GM23338 (cell line): ENCODE results near the gene GLG1. TPM values are rescaled to one million over a fixed set of nuclear protein-coding genes. Genes with fewer than 3 reads are reported as not detected.

Experiments used
- ATAC-seq: fragments of 200-7000 bp; cut with Tn5 transposase; 3 replicates; pipeline ENCODE4 v1.9.1; 2020
- DNase-seq: peaks from one replicate; pipeline ENCODE4 v3.0.0-alpha.2; 2015; ENCODE audit warnings: low spot score
- H2AFZ ChIP-seq: fragments of 200-600 bp; sonication (generic); 2 replicates; pipeline ENCODE4 v1.8.0; 2016; ENCODE audit warnings: antibody characterized with exemption, mild to moderate bottlenecking, moderate library complexity
- H3F3A ChIP-seq: fragments of 200-600 bp; sonication (generic); replicated peaks from 2 replicates; pipeline ENCODE4 v1.8.0; 2017; ENCODE audit warnings: antibody characterized with exemption, mixed run types, low read depth
- H3K27ac ChIP-seq: fragments of 200-600 bp; sonication (generic); 2 replicates; pipeline ENCODE4 v1.6.1; 2016; ENCODE audit warnings: low read depth
- H3K27me3 ChIP-seq: fragments of 200-600 bp; sonication (generic); 2 replicates; pipeline ENCODE4 v1.8.0; 2016; ENCODE audit warnings: mild to moderate bottlenecking, mixed run types, moderate library complexity; ENCODE audit not compliant: insufficient read depth
- H3K36me3 ChIP-seq: fragments of 200-600 bp; sonication (generic); 2 replicates; pipeline ENCODE4 v1.8.0; 2016; ENCODE audit warnings: mild to moderate bottlenecking; ENCODE audit not compliant: insufficient read depth
- H3K4me1 ChIP-seq: fragments of 200-600 bp; sonication (generic); 2 replicates; pipeline ENCODE4 v1.8.0; 2016; ENCODE audit warnings: mild to moderate bottlenecking, moderate library complexity; ENCODE audit not compliant: insufficient read depth
- H3K4me2 ChIP-seq: fragments of 200-600 bp; sonication (generic); 2 replicates; pipeline ENCODE4 v1.7.1; 2017; ENCODE audit warnings: mixed run types
- H3K4me3 ChIP-seq: fragments of 200-600 bp; sonication (generic); 2 replicates; pipeline ENCODE4 v1.6.1; 2016; ENCODE audit warnings: mixed run types
- H3K79me2 ChIP-seq: fragments of 200-600 bp; sonication (generic); replicated peaks from 2 replicates; pipeline ENCODE4 v1.8.0; 2017; ENCODE audit warnings: mild to moderate bottlenecking; ENCODE audit not compliant: insufficient read depth
- H3K9me2 ChIP-seq: fragments of 200-600 bp; sonication (generic); 2 replicates; pipeline ENCODE4 v1.8.0; 2017; ENCODE audit not compliant: insufficient read depth
- H4K20me1 ChIP-seq: fragments of 200-600 bp; sonication (generic); replicated peaks from 2 replicates; pipeline ENCODE4 v1.8.0; 2017; ENCODE audit warnings: mild to moderate bottlenecking; ENCODE audit not compliant: insufficient read depth
- H3K27ac Mint-ChIP-seq: 2 replicates; pipeline ENCODE4 v1.8.0; 2020; ENCODE audit warnings: inconsistent platforms, mild to moderate bottlenecking, moderate library complexity, mixed read lengths
- H3K27me3 Mint-ChIP-seq: 3 replicates; pipeline ENCODE4 v1.8.0; 2022; ENCODE audit warnings: low read depth, mild to moderate bottlenecking, moderate library complexity, mixed read lengths, inconsistent platforms; ENCODE audit not compliant: insufficient read depth, poor library complexity
- H3K36me3 Mint-ChIP-seq: 3 replicates; pipeline ENCODE4 v1.8.0; 2021; ENCODE audit warnings: low read depth, mild to moderate bottlenecking, inconsistent platforms, moderate library complexity, mixed read lengths
- H3K4me1 Mint-ChIP-seq: 3 replicates; pipeline ENCODE4 v1.8.0; 2020; ENCODE audit warnings: mild to moderate bottlenecking, inconsistent platforms, mixed read lengths
- H3K4me3 Mint-ChIP-seq: 3 replicates; pipeline ENCODE4 v1.8.0; 2021; ENCODE audit warnings: moderate library complexity, mild to moderate bottlenecking, inconsistent platforms, mixed read lengths
- H3K9me3 Mint-ChIP-seq: 3 replicates; pipeline ENCODE4 v1.8.0; 2020; ENCODE audit warnings: moderate library complexity, mild to moderate bottlenecking, inconsistent platforms, mixed read lengths
- CREB1 ChIP-seq: fragments of 250-450 bp; sonication (Bioruptor Pico); IDR thresholded peaks from 2 replicates; pipeline ENCODE4 v1.5.0; 2020; ENCODE audit warnings: low read depth, mild to moderate bottlenecking, moderate library complexity
- ETS1 ChIP-seq: IDR thresholded peaks from 2 replicates; pipeline ENCODE4 v1.6.1; 2016; ENCODE audit warnings: antibody characterized with exemption
- EZH2 ChIP-seq: fragments of 200-600 bp; sonication (generic); IDR thresholded peaks from one replicate; pipeline ENCODE4 v1.8.0; 2017; ENCODE audit warnings: antibody characterized with exemption, mild to moderate bottlenecking, low read depth; ENCODE audit not compliant: unreplicated experiment
- EZH2phosphoT487 ChIP-seq: fragments of 200-600 bp; sonication (generic); IDR thresholded peaks from one replicate; pipeline ENCODE4 v1.8.1; 2018; ENCODE audit warnings: antibody characterized with exemption; ENCODE audit not compliant: unreplicated experiment
- JUNB ChIP-seq: IDR thresholded peaks from one replicate; pipeline ENCODE4 v1.6.1; 2016; ENCODE audit warnings: antibody characterized with exemption; ENCODE audit not compliant: unreplicated experiment
- NANOG ChIP-seq: IDR thresholded peaks from 2 replicates; pipeline ENCODE4 v1.6.1; 2016; ENCODE audit warnings: antibody characterized with exemption, borderline replicate concordance
- POLR2AphosphoS5 ChIP-seq: IDR thresholded peaks from 2 replicates; pipeline ENCODE4 v1.6.1; 2016; ENCODE audit warnings: antibody characterized with exemption, low read depth
- STAT1 ChIP-seq: IDR thresholded peaks from one replicate; pipeline ENCODE4 v1.6.1; 2016; ENCODE audit warnings: antibody characterized with exemption; ENCODE audit not compliant: unreplicated experiment
- ZNF114 ChIP-seq: fragments of 250-450 bp; sonication (Bioruptor Pico); IDR thresholded peaks from 2 replicates; pipeline ENCODE4 v1.5.0; 2020; ENCODE audit warnings: mild to moderate bottlenecking, moderate library complexity
- ZNF331 ChIP-seq: fragments of 250-450 bp; sonication (Bioruptor Pico); IDR thresholded peaks from 2 replicates; pipeline ENCODE4 v1.5.0; 2020; ENCODE audit warnings: low read depth, mild to moderate bottlenecking, moderate library complexity
- ZNF462 ChIP-seq: fragments of 250-450 bp; sonication (Bioruptor Pico); IDR thresholded peaks from 2 replicates; pipeline ENCODE4 v1.5.0; 2020; ENCODE audit warnings: mild to moderate bottlenecking, moderate library complexity
- polyA plus RNA-seq: library from polyadenylated mRNA; unstranded; fragments of >200 nt; fragmentation: Nextera tagmentation; extraction: Ambion mirVana; gene quantifications from 2 replicates; pipeline ENCODE4 v1.2.1, GENCODE V29; 2016
- total RNA-seq: library from RNA; depleted of rRNA; stranded (reverse); fragments of >200 nt; shearing (Covaris generic); gene quantifications from 2 replicates; pipeline ENCODE4 v1.2.3, GENCODE V29; 2014
- TF ChIP-seq, protein P1 (sequence below), 2 experiments: fragments of 200-600 bp in 1 of 2; sonication (generic) in 1 of 2; conservative IDR thresholded peaks; 2 replicates each; pipeline versions ENCODE4 v1.5.1 to v1.6.1; 2016 to 2017; ENCODE audit warnings: antibody characterized with exemption in 2 of 2, low read depth in 2 of 2, mild to moderate bottlenecking in 2 of 2, moderate library complexity in 1 of 2
- TF ChIP-seq, protein P2 (sequence below): IDR thresholded peaks from one replicate; pipeline ENCODE4 v1.6.1; 2018; ENCODE audit warnings: antibody characterized with exemption; ENCODE audit not compliant: unreplicated experiment

Gene GLG1
- total and polyA plus RNA-seq, 2 experiments from 2014 or later: 61.2 to 211 TPM

GRCh38 chr16:74607962-74608356, 1.0 kb upstream of the GLG1 start:
- H3K4me1 Mint-ChIP-seq: peaks cover 27% of the 10 kb centered on the region
- Histone ChIP-seq H3K9me2 (no peaks in the 10 kb centered on the region), H3K36me3 (no peaks in the 10 kb centered on the region), H3F3A (no peaks in the 10 kb centered on the region), H3K4me3 (peak overlapping the region; percentile 91), H3K27ac (peak overlapping the region; percentile 87), H3K4me1 (peaks cover 33% of the 10 kb centered on the region), H3K27me3 (no peaks in the 10 kb centered on the region), H3K79me2 (peaks cover 37% of the 10 kb centered on the region), H4K20me1 (peaks cover 27% of the 10 kb centered on the region), H2AFZ (peak overlapping the region; percentile 80; the same call in 1 of the 2 replicates), H3K4me2 (peak overlapping the region; percentile 97)
- DNase-seq (peak; percentile 81), ATAC-seq (peak; percentile 65)
- H3K9me3 Mint-ChIP-seq: no peaks in the 10 kb centered on the region
- H3K36me3 Mint-ChIP-seq: no peaks in the 10 kb centered on the region; the same call in 1 of the 3 replicates
- peak overlapping the region; percentile 96 for H3K27ac Mint-ChIP-seq
- no peak for TF ChIP-seq EZH2
- no peak for TF ChIP-seq CREB1 (CRISPR knock-in tag)
- TF ChIP-seq EZH2phosphoT487: no peak
- no peak for TF ChIP-seq ZNF331 (CRISPR knock-in tag)
- no peak for TF ChIP-seq ZNF462 (CRISPR knock-in tag)
- TF ChIP-seq ZNF114 (CRISPR knock-in tag): no peak
- TF ChIP-seq, protein P1, sequence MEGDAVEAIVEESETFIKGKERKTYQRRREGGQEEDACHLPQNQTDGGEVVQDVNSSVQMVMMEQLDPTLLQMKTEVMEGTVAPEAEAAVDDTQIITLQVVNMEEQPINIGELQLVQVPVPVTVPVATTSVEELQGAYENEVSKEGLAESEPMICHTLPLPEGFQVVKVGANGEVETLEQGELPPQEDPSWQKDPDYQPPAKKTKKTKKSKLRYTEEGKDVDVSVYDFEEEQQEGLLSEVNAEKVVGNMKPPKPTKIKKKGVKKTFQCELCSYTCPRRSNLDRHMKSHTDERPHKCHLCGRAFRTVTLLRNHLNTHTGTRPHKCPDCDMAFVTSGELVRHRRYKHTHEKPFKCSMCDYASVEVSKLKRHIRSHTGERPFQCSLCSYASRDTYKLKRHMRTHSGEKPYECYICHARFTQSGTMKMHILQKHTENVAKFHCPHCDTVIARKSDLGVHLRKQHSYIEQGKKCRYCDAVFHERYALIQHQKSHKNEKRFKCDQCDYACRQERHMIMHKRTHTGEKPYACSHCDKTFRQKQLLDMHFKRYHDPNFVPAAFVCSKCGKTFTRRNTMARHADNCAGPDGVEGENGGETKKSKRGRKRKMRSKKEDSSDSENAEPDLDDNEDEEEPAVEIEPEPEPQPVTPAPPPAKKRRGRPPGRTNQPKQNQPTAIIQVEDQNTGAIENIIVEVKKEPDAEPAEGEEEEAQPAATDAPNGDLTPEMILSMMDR (conservative IDR thresholded peaks at IDR 0.05; ENCODE audit: low read depth in 2 of 2): no peak
- no peak for TF ChIP-seq POLR2AphosphoS5
- TF ChIP-seq JUNB: no peak
- TF ChIP-seq ETS1: no peak
- TF ChIP-seq STAT1: no peak
- TF ChIP-seq, protein P2, sequence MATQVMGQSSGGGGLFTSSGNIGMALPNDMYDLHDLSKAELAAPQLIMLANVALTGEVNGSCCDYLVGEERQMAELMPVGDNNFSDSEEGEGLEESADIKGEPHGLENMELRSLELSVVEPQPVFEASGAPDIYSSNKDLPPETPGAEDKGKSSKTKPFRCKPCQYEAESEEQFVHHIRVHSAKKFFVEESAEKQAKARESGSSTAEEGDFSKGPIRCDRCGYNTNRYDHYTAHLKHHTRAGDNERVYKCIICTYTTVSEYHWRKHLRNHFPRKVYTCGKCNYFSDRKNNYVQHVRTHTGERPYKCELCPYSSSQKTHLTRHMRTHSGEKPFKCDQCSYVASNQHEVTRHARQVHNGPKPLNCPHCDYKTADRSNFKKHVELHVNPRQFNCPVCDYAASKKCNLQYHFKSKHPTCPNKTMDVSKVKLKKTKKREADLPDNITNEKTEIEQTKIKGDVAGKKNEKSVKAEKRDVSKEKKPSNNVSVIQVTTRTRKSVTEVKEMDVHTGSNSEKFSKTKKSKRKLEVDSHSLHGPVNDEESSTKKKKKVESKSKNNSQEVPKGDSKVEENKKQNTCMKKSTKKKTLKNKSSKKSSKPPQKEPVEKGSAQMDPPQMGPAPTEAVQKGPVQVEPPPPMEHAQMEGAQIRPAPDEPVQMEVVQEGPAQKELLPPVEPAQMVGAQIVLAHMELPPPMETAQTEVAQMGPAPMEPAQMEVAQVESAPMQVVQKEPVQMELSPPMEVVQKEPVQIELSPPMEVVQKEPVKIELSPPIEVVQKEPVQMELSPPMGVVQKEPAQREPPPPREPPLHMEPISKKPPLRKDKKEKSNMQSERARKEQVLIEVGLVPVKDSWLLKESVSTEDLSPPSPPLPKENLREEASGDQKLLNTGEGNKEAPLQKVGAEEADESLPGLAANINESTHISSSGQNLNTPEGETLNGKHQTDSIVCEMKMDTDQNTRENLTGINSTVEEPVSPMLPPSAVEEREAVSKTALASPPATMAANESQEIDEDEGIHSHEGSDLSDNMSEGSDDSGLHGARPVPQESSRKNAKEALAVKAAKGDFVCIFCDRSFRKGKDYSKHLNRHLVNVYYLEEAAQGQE: no peak
- no peak for TF ChIP-seq NANOG
- H3K4me3 Mint-ChIP-seq: peak overlapping the region; percentile 89
- H3K27me3 Mint-ChIP-seq: peaks cover 3% of the 10 kb centered on the region
